ENCODE data around the gene NUP62.
"Not testable (repeated sequence)": the region's sequence is repeated elsewhere in the genome, so short reads cannot be mapped to it uniquely, and the experiment has no call there.

The NUP62 gene

DNA sequence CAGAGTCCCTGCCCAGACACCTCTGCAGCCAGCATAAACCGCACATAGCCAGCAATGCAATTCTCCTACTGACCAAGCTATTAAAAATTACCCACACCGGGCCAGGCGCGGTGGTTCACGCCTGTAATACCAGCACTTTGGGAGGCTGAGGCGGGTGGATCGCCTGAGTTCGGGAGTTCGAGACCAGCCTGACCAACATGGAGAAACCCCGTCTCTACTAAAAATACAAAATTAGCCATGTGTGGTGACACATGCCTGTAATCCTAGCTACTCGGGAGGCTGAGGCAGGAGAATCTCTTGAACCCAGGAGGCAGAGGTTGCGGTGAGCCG lies 4.5 kb downstream of the NUP62 start:
- DNase-seq, result not testable (repeated sequence)

DNA sequence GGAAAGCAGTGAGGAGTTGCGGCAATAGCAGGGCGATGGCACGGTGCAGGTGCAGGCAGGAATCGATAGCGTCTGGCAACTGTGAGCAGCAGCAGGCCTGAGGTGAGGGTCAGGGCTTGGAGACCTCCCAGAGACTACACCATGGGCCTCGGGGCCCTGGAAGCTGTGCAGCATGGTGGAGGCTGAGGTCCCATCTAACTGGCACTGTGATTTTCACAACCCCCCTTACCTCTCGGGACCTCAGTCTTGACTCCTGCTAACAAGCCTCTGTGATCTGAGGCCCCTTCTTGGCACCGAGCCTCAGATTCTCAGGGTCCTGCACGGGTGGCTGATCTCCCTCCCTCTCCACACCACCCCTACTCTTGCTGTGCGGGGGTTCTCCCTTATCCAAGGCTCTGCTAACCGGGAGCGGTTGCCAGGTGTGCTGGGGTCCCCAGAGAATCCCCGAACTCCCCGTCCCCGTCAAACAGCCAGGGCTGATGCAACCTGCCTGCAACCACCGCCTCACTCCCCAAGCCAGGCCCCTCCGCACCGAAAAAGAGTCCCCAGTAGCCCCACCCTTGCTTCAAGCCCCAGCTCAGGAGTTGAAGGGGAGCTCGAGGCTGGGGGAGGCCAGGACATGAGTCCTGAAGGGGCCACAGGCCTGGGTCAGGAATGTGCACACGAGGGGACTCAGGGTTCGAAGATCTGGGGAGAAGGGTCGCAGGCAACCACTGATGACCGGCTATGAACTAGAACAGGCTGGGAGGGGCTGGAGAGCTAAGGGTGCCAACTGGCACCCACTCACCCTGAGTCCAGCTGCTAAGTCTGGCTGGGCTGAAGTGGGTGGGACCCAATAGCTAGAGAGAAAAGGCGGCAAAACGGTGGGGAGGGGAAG lies 5.1 kb downstream of the NUP62 start:
- DNase-seq, result no peak

DNA sequence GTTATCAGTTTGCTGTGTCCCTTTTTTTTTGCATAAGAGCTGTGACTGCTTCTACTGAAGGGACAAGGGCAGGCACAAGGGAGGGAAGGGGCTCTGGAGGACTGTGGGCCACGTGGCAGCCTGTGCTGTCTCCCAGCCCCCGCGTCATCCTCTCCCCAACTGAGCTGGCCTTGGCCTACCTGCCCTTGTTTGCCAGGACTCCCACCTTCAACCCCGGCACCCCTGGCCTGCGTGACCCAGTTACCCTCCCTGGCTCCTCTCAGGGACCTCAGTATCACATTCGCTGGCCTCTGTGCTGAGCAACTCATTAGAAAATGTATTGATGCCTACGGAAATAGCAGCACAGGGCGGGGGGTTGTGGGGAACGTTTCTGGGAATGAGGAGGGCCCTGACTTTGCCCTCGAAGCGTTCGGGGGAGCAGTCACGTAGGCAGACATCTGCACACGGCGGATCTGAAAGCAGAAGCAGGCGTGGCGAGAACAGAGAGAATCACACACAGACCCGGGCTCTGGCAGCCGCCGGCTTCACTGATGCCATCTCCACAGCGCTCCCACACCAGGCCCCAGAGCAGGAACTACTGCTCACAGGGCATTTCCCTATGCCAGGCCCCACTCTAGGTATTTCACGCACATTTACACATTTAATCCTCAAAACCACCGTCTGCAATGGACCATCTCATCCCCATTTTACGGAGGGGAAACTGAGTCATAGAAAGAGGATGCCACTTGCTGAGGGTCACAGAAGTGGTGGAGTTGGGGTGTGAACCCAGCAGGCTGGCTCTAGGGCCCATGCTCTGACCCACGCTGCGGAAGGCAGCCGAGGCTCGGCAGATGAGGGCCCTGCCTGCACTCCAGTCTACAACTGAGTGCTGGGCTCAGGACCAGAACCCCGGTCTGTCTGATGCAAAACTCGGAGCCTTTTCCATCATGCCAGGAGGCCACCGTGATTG lies 6.0 kb downstream of the NUP62 start:
- no peak for DNase-seq

DNA sequence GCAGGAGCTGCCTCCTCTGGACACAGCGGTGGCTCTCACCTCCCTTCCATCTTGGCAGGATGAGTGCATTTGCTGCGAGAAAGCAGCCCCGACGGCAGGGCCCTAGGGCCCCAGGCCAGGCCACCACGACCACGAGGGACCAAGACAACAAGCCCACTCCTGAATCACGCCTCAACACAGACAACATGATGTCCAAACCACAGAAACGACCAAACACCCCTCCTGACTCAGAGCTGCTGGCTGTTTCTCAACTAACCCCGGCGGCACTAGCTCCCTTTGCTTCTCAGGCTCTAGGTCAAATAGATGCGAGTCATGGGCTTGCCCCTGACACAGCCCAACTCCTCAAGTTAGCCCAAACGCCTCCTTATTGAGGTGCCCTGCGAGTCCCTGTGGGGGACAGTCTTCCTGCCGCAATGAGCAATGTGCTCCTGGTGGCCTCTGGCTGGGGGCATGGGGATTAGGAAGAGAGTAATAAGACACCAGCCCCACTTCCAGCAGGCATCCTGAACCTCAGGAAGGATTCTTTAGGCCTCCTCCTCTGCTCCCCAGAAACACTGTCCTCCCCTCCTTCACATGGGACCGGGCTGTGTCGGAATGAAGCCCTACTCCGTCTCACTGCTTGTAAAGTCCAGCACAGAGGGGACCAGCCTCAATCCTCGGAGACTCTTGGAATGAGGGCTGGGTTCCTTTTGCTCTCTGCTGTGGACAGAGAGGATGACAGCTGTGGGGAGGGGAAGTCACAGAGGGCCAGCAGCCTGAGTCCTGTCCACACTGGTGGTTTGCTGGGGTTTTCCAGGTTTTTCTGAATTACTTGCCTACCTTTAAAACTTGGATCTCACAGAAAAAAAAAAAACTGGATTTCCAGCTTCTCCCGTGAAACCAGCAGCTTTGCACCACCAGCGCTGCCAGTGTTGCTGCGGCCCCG lies 7.2 kb downstream of the NUP62 start:
- no peak for DNase-seq

GRCh38 chr19:49920624-49921363 lies 8.5 kb downstream of the NUP62 start:
- DNase-seq, result no peak

DNA sequence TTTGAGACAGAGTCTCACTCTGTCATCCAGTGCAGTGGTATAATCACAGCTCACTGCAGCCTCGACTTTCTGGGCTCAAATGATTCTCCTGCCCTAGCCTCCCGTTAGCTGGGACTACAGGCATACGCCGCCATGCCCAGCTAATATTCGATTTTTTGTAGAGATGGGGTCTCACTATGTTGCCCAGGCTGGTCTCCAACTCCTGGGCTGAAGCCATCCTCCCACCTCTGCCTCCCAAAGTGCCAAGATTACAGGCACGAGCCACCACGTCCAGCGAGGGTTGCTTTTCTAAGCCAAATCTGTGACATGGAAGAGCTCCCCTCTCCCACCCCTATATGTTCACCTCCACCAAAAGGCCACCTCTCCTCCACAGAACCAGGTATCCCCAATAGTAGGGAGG lies 11.2 kb downstream of the NUP62 start:
- DNase-seq, result no peak

- no peak for DNase-seq
Observed at GRCh38 chr19:49916839-49917733, 12.2 kb downstream of the NUP62 start.

GRCh38 chr19:49915271-49915670 lies 14.0 kb downstream of the NUP62 start:
- no peak for DNase-seq

DNA sequence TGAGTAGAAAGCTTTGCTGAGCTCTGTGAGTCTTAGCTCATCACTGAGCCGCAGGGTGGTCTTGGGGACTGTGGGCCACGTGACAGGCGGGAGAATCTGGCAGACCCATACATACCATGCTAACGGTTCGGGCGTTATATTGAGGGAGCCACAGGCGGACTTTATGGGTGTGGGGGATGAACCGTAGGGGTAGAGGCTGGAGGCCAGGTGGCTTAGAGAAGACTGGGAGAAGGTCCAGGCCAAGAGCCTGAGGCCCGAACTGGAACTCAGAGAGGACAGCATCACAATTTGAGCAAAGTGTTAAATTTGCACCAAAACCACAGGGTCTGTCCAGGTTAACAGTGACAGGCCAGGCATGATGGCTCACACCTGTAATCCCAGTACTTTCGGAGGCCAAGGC lies 15.6 kb downstream of the NUP62 start:
- no peak for DNase-seq

DNA sequence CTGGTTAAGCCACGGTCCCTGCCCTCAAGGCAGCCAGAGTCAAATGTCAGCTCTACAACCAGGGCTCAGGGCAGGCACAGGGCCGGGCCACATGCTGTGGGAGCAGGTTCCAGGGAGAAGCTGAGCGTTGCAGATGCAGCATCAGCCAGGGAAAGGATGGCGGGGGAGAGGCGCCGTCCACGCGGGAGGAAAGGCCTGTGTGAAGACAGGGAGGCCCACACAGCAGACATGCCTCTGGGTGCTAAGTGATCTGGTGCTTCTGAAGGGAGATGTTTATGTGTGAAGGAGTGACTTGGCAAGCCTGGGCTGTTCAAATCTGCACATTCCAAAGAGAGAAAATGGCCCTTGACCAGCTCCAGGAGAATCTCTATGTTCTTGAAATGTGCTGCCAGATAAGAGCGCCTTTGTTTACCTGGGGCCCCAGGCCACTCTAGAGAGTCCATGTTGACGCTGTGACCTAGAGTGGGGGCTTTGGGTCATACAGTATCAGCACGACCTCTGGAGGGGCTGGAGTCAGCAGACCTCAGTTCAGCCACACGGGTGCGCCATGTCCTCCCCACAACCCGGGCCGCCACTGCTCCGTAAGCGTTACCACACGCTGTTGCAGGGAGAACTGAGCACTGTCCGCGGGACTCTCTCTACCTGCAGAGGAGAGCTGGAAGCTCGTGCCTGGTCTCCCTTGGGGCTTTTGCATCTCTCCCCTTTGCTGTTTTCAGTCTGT lies 16.2 kb downstream of the NUP62 start:
- no peak for DNase-seq

DNA sequence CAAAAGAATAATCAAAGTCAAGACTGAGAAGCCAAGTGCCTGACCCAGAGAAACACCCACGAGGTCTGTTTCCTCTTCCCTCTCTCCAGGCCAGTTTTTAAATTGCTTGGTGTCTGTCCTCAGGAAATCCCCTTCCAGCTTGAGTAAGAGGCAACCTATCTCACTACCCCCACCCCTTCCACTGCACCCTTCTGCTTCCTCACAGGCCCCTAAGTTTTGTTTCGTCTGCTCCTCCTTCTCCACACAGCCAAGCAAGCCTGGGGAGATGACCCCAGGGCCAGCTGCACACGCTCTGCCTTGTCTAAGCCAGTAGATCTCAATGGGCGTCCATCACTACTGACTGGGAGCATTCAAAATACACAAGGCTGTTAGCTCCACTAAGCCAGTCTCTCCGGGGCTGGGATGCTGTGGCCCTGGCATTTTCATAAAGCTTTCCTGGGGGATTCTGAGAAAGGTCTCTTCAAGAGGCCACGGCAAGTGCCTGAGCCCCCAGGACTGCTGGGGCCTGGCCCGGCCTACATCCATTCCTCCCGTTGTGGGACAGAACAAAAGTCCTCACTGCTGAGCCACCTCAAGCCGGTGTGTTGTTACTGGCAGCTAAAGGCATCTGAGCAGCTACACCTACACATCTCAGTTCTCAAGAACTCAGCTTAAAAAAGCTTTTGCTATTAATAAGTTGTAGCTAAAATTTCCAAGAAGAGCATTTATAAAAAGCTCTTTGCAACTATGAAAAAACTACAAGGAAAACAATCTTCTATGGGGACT lies 17.7 kb downstream of the NUP62 start:
- DNase-seq, result no peak

DNA sequence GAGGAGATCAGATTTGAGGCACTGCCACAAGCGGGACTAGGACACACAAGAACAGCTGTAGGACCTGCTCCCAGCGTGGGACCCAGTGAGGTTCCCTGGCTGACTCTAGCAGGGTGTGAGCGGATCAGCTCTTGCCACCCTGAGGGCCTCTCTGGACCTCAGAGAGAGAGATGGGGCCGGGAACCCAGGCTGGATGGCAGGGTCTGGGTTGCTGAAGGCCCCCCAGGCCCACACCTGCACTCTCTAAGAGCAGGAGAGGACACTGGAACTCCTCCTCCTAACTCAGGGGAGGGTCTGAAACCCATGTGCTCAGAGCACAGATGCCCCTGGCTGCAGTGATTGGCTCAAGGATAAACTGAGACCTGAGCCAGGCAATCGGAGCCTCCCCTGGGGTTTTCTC lies 19.1 kb downstream of the NUP62 start:
- no peak for DNase-seq

GRCh38 chr19:49908480-49909420 lies 20.6 kb downstream of the NUP62 start:
- no peak for DNase-seq

GRCh38 chr19:49907745-49908446 lies 21.4 kb downstream of the NUP62 start:
- DNase-seq, result no peak

DNA sequence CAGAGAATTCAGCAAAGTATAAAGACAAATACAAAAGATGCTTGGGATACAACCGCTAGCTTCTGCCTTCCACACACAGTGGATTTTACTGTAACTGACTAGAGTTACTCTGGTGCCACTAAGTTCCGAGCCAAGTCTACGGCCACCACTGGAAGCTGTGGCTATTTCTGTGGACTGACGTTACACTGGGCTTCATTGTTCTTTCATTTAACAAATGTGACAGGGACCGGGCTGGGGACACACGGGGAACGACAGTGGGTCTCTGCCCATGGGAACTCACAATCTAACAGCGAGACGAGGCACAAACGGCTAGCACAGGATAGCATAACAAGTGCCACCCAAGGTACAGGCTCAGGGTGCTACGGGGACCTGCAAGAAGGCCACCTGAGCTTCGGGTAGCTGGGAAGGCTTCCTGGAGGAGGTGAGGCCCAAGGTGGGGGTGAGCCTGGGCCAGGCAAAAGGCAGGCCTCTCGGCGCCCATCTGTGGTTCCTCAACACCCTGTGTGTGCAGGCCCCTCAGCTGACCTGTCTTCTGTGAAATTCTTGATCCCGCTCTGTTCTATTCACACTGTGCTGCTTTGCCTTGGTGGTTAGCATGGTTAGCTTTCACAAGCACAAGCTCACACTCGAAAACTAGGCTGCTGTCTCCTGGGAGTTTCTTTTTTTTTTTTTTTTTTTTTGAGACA lies 22.3 kb downstream of the NUP62 start:
- DNase-seq, result no peak

DNA sequence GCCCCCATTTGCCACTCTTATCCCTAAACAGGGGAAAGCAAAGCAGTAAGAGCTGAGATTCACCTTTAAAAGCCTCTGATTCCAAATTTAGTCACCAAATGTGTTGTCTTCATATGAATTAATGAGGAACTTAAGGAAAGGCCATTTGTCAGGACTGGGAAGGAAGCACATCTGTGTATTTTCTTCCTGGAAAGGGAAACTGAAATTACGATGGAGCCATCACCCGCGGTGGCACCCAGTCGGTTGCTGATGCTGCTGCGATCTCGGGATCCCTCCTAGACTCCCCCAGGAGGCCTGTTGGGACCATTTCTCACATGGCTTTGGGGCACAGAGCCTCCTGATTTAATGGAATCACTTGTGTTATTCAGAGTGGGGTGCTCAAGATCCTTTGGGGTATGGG lies 25.2 kb downstream of the NUP62 start:
- DNase-seq, result no peak
